Heart left ventricle (tissue), 16 donors: ENCODE measurements around the gene SMPD1. TPM values are rescaled to one million over a fixed set of nuclear protein-coding genes. Genes with fewer than 3 reads are reported as not detected.

ENCODE experiments used
- ATAC-seq, 4 donors: fragments of 200-7000 bp; cut with Tn5 transposase; one replicate each; pipeline ENCODE4 v1.9.1; 2020 to 2022; ENCODE audit warnings: moderate library complexity in 4 of 4, mild to moderate bottlenecking in 3 of 4, moderate number of reproducible peaks in 1 of 4
- DNase-seq, 5 donors: peaks; one replicate each; pipeline ENCODE4 v3.0.0-alpha.2; 2020
- H3K27ac ChIP-seq, 12 donors: fragments of 200-600 bp; sonication (generic) in 4 of 12; one replicate each; pipeline versions ENCODE4 v1.5.0 to v1.8.0; 2016 to 2022; ENCODE audit warnings: mild to moderate bottlenecking in 2 of 12
- H3K27me3 ChIP-seq, 9 donors: fragments of 200-600 bp; sonication (generic) in 2 of 9; one replicate each; pipeline versions ENCODE4 v1.5.1 to v1.8.0; 2016 to 2022; ENCODE audit warnings: mild to moderate bottlenecking in 3 of 9
- H3K36me3 ChIP-seq, 9 donors: fragments of 200-600 bp; sonication (generic) in 2 of 9; one replicate each; pipeline versions ENCODE4 v1.5.0 to v1.8.0; 2018 to 2022; ENCODE audit warnings: mild to moderate bottlenecking in 2 of 9
- H3K4me1 ChIP-seq, 12 donors: fragments of 200-600 bp; sonication (generic) in 4 of 12; one replicate each; pipeline versions ENCODE4 v1.5.0 to v1.8.0; 2016 to 2022; ENCODE audit warnings: mild to moderate bottlenecking in 3 of 12
- H3K4me3 ChIP-seq, 12 donors: fragments of 200-600 bp; sonication (generic) in 4 of 12; one replicate each; pipeline versions ENCODE4 v1.5.0 to v1.8.0; 2017 to 2022; ENCODE audit warnings: mild to moderate bottlenecking in 9 of 12, moderate library complexity in 4 of 12
- H3K9me3 ChIP-seq, 12 donors: fragments of 200-600 bp; sonication (generic) in 4 of 12; one replicate each; pipeline versions ENCODE4 v1.5.0 to v1.8.0; 2016 to 2022; ENCODE audit warnings: mild to moderate bottlenecking in 1 of 12
- CTCF ChIP-seq, 12 donors: fragments of 200-600 bp; sonication (generic) in 4 of 12; IDR thresholded peaks; one replicate each; pipeline versions ENCODE4 v1.5.0 to v1.8.0; 2018 to 2022; ENCODE audit warnings: antibody characterized with exemption in 12 of 12, mild to moderate bottlenecking in 5 of 12
- POLR2A ChIP-seq, 2 donors: fragments of 450-650 bp; IDR thresholded peaks; one replicate each; pipeline ENCODE4 v1.6.1; 2017; ENCODE audit warnings: antibody characterized with exemption in 2 of 2, mild to moderate bottlenecking in 2 of 2, moderate library complexity in 2 of 2
- WGBS, 4 donors: extraction: QIAGEN DNeasy Blood & Tissue Kit in 2 of 4; methylation state at CpG; one replicate each; pipeline versions ENCODE4 v1.1.5 to v1.1.7; 2013 to 2018; 5-methylcytosine and 5-hydroxymethylcytosine counted together
- intact Hi-C, 10 donors: fragments of 100-400 bp; cut with DNase I; formaldehyde crosslinking; loops; one replicate each; pipeline versions ENCODE4 v1.11.1 to v1.14.2; 2022
- polyA plus RNA-seq, 2 donors: library from polyadenylated mRNA; stranded (reverse); fragments of 200-250 nt; gene quantifications; one replicate each; pipeline ENCODE4 v1.2.3, GENCODE V29; 2013
- total RNA-seq, 9 donors: library from RNA; depleted of rRNA in 2 of 9; stranded (reverse); fragments of >200 nt in 2 of 9; fragmentation: NEBNext Ultra II Directional in 3 of 9; extraction: Animal tissue kit (Norgen Biotek cat#: 25700) in 3 of 9; gene quantifications; one replicate each; pipeline versions ENCODE4 v1.1.0 to v1.2.4, GENCODE V29; 2016 to 2023
- donor health status: ischemic (EF 13 %, LVEDD 7.1; RV severe dilation, severe dysfunction).
- donor health status: healthy with polysubstance abuse.
- donor health status: DM: no; HTN: yes; CAD: no.
- donor health status: DM: no; HTN: no; CAD: no.
- donor health status: ischemic (EF 25% LVEDD 6.9; RV normal size, moderate dysfunction).
- donor health status: ischemic (EF 25% LVEDD 5.7; RV mildly dilated, moderate dysfunction).
- donor health status: healthy.
- donor health status: DM: yes; HTN: yes; CAD: no.
- donor health status: ischemic (EF 35%, LVEDD 5.7; RV mildly dilated, moderate dysfunction).
- donor health status: nonischemic (EF 11% LVEDD 7.7; RV severe dilation, severe dysfunction).
- donor health status: DM: yes; HTN: yes; CAD: no.
- donor health status: PGD.
- donor health status: ischemic (EF 29% LVEDD 5.4; RV normal size, mild dysfunction).
- donor health status: nonischemic (EF 23%, LVEDD 6.1; RV moderate dilation, normal function).

Gene SMPD1
- total and polyA plus RNA-seq, 11 donors: 53.8 to 92.3 (median 64.9) TPM

- ATAC-seq: peak in 1 of 4 donors; percentile 6
- H3K4me1 ChIP-seq: peaks cover 0 to 18% (median 0%) of the 10 kb centered on the region in 12 donors
- peaks cover 0 to 54% (median 43%) of the 10 kb centered on the region in 9 donors for H3K36me3 ChIP-seq
- H3K4me3 ChIP-seq: no peak overlapping the region
- intact Hi-C loops: no loop called here
- no peak for TF ChIP-seq POLR2A (IDR thresholded peaks at IDR 0.05)
- TF ChIP-seq CTCF (IDR thresholded peaks at IDR 0.05): no peak
- no peaks in the 10 kb centered on the region for H3K27me3 ChIP-seq
- no peaks in the 10 kb centered on the region for H3K9me3 ChIP-seq
- no peak for DNase-seq
- 82 to 90% (median 84%) methylated on average over 6 to 13 of the region's 13 CpGs for WGBS, 4 donors
- no peak overlapping the region for H3K27ac ChIP-seq
Measured at GRCh38 chr11:6405052-6405667, 14.9 kb downstream of the SMPD1 start.

- Histone ChIP-seq H3K27ac (no peak overlapping the region), H3K4me3 (no peak overlapping the region), H3K9me3 (no peaks in the 10 kb centered on the region), H3K4me1 (peaks cover 0 to 18% (median 0%) of the 10 kb centered on the region in 12 donors), H3K27me3 (no peaks in the 10 kb centered on the region), H3K36me3 (peaks cover 0 to 54% (median 43%) of the 10 kb centered on the region in 9 donors)
- 91 to 95% (median 93%) methylated on average over 6 of the region's 6 CpGs for WGBS, 4 donors
- intact Hi-C loops: no loop called here
- DNase-seq (no peak), ATAC-seq (no peak)
- TF ChIP-seq POLR2A (IDR thresholded peaks at IDR 0.05) (no peak), CTCF (IDR thresholded peaks at IDR 0.05) (no peak)
Measured at GRCh38 chr11:6405846-6406245, 15.6 kb downstream of the SMPD1 start.

GRCh38 chr11:6406370-6406769 lies 16.1 kb downstream of the SMPD1 start:
- TF ChIP-seq POLR2A (IDR thresholded peaks at IDR 0.05) (no peak), CTCF (IDR thresholded peaks at IDR 0.05) (no peak)
- DNase-seq: no peak
- peaks cover 0 to 18% (median 0%) of the 10 kb centered on the region in 12 donors for H3K4me1 ChIP-seq
- ATAC-seq: no peak
- H3K27me3 ChIP-seq: no peaks in the 10 kb centered on the region
- 51 to 58% (median 58%) methylated on average over 2 of the region's 2 CpGs for WGBS, 4 donors
- no peak overlapping the region for H3K4me3 ChIP-seq
- H3K36me3 ChIP-seq: peaks cover 0 to 54% (median 40%) of the 10 kb centered on the region in 9 donors
- H3K9me3 ChIP-seq: no peaks in the 10 kb centered on the region
- H3K27ac ChIP-seq: no peak overlapping the region
- intact Hi-C loops: no loop called here

GRCh38 chr11:6410695-6411430 lies 20.6 kb downstream of the SMPD1 start:
- H3K4me3 ChIP-seq: no peak overlapping the region
- H3K36me3 ChIP-seq: peaks cover 0 to 36% (median 23%) of the 10 kb centered on the region in 9 donors
- peak in 1 of 4 donors; percentile 23 for ATAC-seq
- H3K9me3 ChIP-seq: no peaks in the 10 kb centered on the region
- H3K4me1 ChIP-seq: peaks cover 0 to 16% (median 0%) of the 10 kb centered on the region in 12 donors
- intact Hi-C loops: no loop called here
- TF ChIP-seq CTCF (IDR thresholded peaks at IDR 0.05) (no peak), POLR2A (IDR thresholded peaks at IDR 0.05) (no peak)
- no peak for DNase-seq
- no peaks in the 10 kb centered on the region for H3K27me3 ChIP-seq
- 90 to 96% (median 94%) methylated on average over 19 to 23 of the region's 23 CpGs for WGBS, 4 donors
- H3K27ac ChIP-seq: no peak overlapping the region
